ENCODE measurements around the gene LHFPL3. TPM values are rescaled to one million over a fixed set of nuclear protein-coding genes. Genes with fewer than 3 reads are reported as not detected.

Gene LHFPL3
- total RNA-seq, 4 donors from 2014 or later: not detected

DNA sequence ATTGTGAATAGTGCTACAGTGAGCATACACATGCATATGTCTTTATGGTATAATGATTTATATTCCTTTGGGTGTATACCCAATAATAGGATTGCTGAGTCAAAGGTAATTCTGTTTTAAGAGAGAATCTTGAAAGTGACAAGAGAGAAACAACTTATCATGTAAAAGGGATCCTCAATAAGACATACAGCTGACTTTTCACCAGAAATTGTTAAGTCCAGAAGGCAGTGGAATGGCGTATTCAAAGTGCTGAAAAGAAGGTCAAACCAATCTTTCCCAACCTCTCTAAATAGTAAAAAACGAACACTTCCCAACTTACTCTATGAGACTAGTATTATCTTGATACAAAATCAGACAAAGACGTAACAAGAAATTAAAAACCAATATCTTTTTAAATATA lies 59.8 kb downstream of the LHFPL3 start:
- DNase-seq: no peak
- Histone ChIP-seq H3K36me3 (no peaks in the 10 kb centered on the region), H3K27ac (no peak overlapping the region), H3K4me1 (no peaks in the 10 kb centered on the region), H3K4me3 (no peak overlapping the region), H3K9me3 (peaks cover 0 to 6% (median 0%) of the 10 kb centered on the region in 4 donors), H3K27me3 (no peaks in the 10 kb centered on the region)
- TF ChIP-seq CTCF (IDR thresholded peaks at IDR 0.05): no peak
- no peak for TF ChIP-seq POLR2A (IDR thresholded peaks at IDR 0.05)

- no peak overlapping the region for H3K4me3 ChIP-seq
- no peak for DNase-seq
- no peak overlapping the region for H3K27ac ChIP-seq
Observed at GRCh38 chr7:104395162-104395561, 66.8 kb downstream of the LHFPL3 start.

GRCh38 chr7:104397442-104397841 lies 69.0 kb downstream of the LHFPL3 start:
- H3K9me3 ChIP-seq: no peaks in the 10 kb centered on the region
- no peak overlapping the region for H3K27ac ChIP-seq
- DNase-seq: no peak
- no peak for TF ChIP-seq CTCF (IDR thresholded peaks at IDR 0.05)
- no peak for TF ChIP-seq POLR2A (IDR thresholded peaks at IDR 0.05)
- H3K27me3 ChIP-seq: no peaks in the 10 kb centered on the region
- no peaks in the 10 kb centered on the region for H3K4me1 ChIP-seq
- H3K4me3 ChIP-seq: no peak overlapping the region
- H3K36me3 ChIP-seq: no peaks in the 10 kb centered on the region

More at GRCh38 chr7:104395162-104395561, 66.8 kb downstream of the LHFPL3 start:
- no peaks in the 10 kb centered on the region for H3K4me1 ChIP-seq
- TF ChIP-seq POLR2A (IDR thresholded peaks at IDR 0.05): no peak
- no peak for TF ChIP-seq CTCF (IDR thresholded peaks at IDR 0.05)
- H3K36me3 ChIP-seq: no peaks in the 10 kb centered on the region
- no peaks in the 10 kb centered on the region for H3K9me3 ChIP-seq
- no peaks in the 10 kb centered on the region for H3K27me3 ChIP-seq

- TF ChIP-seq CTCF (IDR thresholded peaks at IDR 0.05) (no peak), POLR2A (IDR thresholded peaks at IDR 0.05) (no peak)
- no peaks in the 10 kb centered on the region for H3K36me3 ChIP-seq
- H3K4me3 ChIP-seq: no peak overlapping the region
- DNase-seq: no peak
- H3K27ac ChIP-seq: no peak overlapping the region
- H3K9me3 ChIP-seq: no peaks in the 10 kb centered on the region
- no peaks in the 10 kb centered on the region for H3K27me3 ChIP-seq
- no peaks in the 10 kb centered on the region for H3K4me1 ChIP-seq
Observed at GRCh38 chr7:104408371-104408770, 80.0 kb downstream of the LHFPL3 start.

- Histone ChIP-seq H3K27ac (no peak overlapping the region), H3K9me3 (no peaks in the 10 kb centered on the region), H3K4me3 (no peak overlapping the region), H3K36me3 (no peaks in the 10 kb centered on the region), H3K4me1 (no peaks in the 10 kb centered on the region), H3K27me3 (no peaks in the 10 kb centered on the region)
- DNase-seq: no peak
- TF ChIP-seq POLR2A (IDR thresholded peaks at IDR 0.05): no peak
- TF ChIP-seq CTCF (IDR thresholded peaks at IDR 0.05): no peak
Observed at GRCh38 chr7:104410742-104411141, 82.3 kb downstream of the LHFPL3 start.

DNA sequence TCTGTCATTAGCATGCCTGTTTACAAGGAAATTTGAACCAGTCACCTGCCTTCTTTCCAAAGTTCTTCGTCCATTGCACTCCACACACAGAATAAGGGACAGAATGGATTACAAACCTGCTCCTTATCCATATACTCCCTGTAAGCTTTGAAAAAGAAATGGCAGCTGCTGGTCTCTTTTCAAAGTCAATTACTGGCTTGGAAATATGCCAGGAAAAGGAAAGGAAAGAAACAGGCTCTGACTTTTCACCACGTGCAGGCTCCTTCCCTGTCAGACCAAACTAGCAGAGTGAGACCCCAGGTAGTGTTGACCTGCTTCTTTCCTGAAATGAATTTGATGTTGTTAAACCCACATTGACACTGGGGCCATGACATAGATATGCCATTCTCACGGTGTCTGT lies 84.5 kb downstream of the LHFPL3 start:
- H3K27me3 ChIP-seq: no peaks in the 10 kb centered on the region
- H3K36me3 ChIP-seq: no peaks in the 10 kb centered on the region
- DNase-seq: no peak
- TF ChIP-seq CTCF (IDR thresholded peaks at IDR 0.05) (no peak), POLR2A (IDR thresholded peaks at IDR 0.05) (no peak)
- no peaks in the 10 kb centered on the region for H3K9me3 ChIP-seq
- H3K4me3 ChIP-seq: no peak overlapping the region
- no peak overlapping the region for H3K27ac ChIP-seq
- no peaks in the 10 kb centered on the region for H3K4me1 ChIP-seq

Data from Peyer's patch (tissue), 4 donors.